SH-SY5Y (cell line): Measurements from ENCODE around the gene SFXN5.
A peak's percentile ranks its signal among the peaks of the same experiment; 100 is the strongest.

ENCODE experiments used
- GATA2 ChIP-seq: IDR thresholded peaks from 2 replicates; pipeline ENCODE4 v1.6.1; 2011; ENCODE audit warnings: mild to moderate bottlenecking, low read depth, low read length
- GATA3 ChIP-seq: IDR thresholded peaks from 2 replicates; pipeline ENCODE4 v1.6.1; 2011; ENCODE audit warnings: low read depth, mild to moderate bottlenecking, low read length, moderate library complexity

- TF ChIP-seq GATA3 (peak; percentile 85; the same call in 1 of the 2 replicates), GATA2 (peak; percentile 99)
These were observed 31.6 kb upstream of the SFXN5 start for GRCh38 chr2:73103018-73103542.
